GM12874 (cell line): ENCODE results near the gene HBG2.

Source experiments
- TF ChIP-seq, protein P1 (sequence below): IDR thresholded peaks from 2 replicates; pipeline ENCODE4 v1.5.1; 2011; ENCODE audit warnings: low read depth, mild to moderate bottlenecking, control low read depth, low read length, moderate library complexity; ENCODE audit not compliant: insufficient read depth

Gene HBG2

DNA sequence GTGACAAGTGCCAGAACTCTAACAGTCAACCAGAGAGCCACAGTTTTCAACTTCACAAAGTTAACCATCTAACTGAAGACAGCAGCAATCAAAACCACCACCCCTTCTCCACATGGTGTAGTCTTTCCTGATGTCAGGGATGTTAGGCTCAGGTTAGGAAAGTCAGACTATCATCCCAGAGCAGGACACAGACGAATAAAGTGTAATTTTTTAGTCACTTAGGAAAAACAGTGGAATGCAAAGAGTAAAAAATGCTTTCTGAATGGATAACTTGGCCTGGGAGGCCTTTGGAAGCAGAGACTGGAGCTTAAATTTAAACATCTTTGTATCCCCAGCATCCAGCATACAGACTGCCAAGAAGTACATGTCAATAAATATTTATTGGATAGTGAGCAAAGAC is 31.8 kb upstream of the HBG2 start:
- TF ChIP-seq, protein P1, sequence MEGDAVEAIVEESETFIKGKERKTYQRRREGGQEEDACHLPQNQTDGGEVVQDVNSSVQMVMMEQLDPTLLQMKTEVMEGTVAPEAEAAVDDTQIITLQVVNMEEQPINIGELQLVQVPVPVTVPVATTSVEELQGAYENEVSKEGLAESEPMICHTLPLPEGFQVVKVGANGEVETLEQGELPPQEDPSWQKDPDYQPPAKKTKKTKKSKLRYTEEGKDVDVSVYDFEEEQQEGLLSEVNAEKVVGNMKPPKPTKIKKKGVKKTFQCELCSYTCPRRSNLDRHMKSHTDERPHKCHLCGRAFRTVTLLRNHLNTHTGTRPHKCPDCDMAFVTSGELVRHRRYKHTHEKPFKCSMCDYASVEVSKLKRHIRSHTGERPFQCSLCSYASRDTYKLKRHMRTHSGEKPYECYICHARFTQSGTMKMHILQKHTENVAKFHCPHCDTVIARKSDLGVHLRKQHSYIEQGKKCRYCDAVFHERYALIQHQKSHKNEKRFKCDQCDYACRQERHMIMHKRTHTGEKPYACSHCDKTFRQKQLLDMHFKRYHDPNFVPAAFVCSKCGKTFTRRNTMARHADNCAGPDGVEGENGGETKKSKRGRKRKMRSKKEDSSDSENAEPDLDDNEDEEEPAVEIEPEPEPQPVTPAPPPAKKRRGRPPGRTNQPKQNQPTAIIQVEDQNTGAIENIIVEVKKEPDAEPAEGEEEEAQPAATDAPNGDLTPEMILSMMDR: no peak

DNA sequence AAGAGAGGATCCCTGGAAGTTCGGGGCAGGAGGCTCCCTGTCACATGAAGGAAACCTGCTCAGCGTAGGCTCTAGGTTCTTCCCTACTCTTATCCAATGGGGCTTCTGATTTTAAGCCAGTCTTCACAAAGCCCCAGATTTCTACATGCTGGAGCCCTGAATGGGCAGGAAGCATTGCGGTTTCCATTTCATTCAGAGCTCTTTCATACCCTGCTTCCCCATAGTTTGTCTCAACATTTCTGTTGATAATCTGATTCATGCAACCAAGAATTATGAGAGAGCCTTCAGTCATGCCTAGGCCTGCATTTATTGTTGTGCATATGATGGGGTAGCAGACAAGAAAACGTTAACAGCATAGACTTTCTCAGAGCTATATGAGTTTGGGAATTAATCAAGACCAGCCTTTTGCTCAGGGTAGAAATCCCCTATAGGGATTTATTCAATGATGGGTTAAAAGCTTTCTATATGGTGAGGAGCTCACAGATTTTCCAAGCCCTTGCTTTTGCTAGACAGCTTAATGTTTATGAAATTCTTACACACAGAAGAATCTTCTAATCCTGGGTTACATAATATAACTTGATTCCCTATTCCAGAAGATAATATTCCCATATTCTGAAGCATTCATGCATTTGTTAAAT is 31.2 kb upstream of the HBG2 start:
- TF ChIP-seq, protein P1: no peak

DNA sequence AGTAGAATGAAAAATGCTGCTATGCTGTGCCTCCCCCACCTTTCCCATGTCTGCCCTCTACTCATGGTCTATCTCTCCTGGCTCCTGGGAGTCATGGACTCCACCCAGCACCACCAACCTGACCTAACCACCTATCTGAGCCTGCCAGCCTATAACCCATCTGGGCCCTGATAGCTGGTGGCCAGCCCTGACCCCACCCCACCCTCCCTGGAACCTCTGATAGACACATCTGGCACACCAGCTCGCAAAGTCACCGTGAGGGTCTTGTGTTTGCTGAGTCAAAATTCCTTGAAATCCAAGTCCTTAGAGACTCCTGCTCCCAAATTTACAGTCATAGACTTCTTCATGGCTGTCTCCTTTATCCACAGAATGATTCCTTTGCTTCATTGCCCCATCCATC is 30.1 kb upstream of the HBG2 start:
- TF ChIP-seq, protein P1: no peak

DNA sequence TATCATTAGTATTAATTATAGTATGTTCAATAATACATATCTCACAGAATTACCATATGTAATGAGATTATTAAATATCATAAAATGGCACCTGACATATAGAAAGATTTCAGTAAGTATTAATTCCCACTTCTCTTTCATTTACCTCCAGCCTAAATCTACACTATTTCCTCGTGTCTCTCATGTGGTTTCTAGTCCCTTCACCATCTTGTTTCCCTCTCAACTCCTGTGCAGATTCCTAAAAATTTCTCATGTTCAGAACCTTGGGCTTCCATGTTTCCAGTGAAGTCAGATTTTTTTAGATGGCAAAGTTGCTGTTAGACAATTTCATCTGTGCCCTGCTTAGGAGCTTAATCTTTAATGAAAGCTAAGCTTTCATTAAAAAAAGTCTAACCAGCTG is 29.3 kb upstream of the HBG2 start:
- TF ChIP-seq, protein P1: no peak

DNA sequence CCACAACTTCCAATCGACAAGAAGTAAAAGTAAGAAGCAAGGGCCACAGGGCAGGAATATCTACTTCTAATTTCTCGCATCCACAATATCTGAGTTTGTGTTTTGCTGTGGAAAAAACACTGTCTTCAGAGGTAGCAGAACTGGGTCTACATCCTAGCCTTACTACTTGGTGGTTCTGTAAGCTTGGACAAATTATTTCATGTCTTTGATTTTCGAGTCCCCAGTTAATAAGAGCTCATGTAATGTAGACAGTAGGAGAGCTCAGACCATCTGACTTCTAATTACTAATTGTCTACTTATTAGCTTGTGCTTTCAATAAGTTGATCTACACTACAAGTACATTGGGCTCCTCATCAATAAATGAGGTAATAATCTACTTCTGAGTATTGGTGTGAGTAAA is 28.5 kb upstream of the HBG2 start:
- TF ChIP-seq, protein P1: no peak

DNA sequence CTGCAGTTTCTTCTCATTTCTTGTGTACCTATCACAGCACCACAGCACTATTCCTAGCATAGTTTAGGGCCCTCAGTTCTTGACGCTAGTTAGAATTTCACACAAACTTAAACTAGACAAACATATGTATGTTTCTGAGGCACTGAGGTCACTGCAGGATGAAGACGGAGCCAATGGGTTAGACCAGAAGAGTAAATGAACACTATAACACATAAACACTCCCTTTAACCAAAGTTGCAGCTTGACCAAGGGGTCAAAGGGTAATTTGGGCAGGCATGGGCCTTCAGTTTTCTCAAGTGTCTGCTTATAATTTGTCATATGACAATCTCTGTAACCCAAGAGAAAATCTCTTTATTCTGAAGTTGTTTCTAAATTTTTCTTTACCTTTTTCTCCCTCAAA is 28.0 kb upstream of the HBG2 start:
- TF ChIP-seq, protein P1: no peak

DNA sequence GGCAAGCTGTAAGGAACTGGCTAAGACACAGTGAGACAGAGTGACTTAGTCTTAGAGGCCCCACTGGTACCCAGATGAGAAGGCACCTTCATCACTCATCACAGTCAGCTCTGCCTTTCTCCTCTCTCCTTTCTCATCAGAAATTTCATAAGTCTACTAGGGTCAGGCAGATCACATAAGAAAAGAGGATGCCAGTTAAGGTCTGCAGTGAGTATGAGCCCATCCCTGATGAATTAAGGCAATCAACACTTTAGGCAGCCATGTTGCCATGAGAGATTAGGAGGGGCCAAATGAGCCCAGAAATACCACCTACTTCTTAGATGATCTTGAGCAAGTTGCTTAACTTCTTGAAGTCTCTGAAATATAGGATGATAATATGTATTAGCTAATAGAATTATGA is 27.0 kb upstream of the HBG2 start:
- TF ChIP-seq, protein P1: no peak

DNA sequence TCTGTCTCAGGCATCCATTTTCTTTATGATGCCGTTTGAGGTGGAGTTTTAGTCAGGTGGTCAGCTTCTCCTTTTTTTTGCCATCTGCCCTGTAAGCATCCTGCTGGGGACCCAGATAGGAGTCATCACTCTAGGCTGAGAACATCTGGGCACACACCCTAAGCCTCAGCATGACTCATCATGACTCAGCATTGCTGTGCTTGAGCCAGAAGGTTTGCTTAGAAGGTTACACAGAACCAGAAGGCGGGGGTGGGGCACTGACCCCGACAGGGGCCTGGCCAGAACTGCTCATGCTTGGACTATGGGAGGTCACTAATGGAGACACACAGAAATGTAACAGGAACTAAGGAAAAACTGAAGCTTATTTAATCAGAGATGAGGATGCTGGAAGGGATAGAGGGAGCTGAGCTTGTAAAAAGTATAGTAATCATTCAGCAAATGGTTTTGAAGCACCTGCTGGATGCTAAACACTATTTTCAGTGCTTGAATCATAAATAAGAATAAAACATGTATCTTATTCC is 26.1 kb upstream of the HBG2 start:
- TF ChIP-seq, protein P1: no peak
